Mesenchymal stem cell (in vitro differentiated cells and primary cell): ENCODE results near the gene KLRC4.
"Not testable (repeated sequence)": the region's sequence is repeated elsewhere in the genome, so short reads cannot be mapped to it uniquely, and the experiment has no call there.

Source experiments
- DNase-seq: peaks from one replicate; pipeline ENCODE4 v3.0.0-alpha.2; 2013
- H2AFZ ChIP-seq: one replicate; pipeline ENCODE4 v1.6.1; 2013; ENCODE audit warnings: low read depth, mild to moderate bottlenecking, control low read depth, inconsistent platforms, low read length, moderate library complexity
- H2AK5ac ChIP-seq: 2 replicates; pipeline ENCODE4 v1.6.1; 2013; ENCODE audit warnings: low read length, moderate library complexity, mild to moderate bottlenecking, inconsistent platforms; ENCODE audit not compliant: severe bottlenecking
- H2BK120ac ChIP-seq: one replicate; pipeline ENCODE4 v1.6.1; 2013; ENCODE audit warnings: low read depth, mild to moderate bottlenecking, inconsistent platforms, low read length, moderate library complexity
- H2BK12ac ChIP-seq, 2 experiments: one replicate each; pipeline ENCODE4 v1.6.1; 2013; ENCODE audit warnings: inconsistent platforms in 2 of 2, low read length in 2 of 2, mild to moderate bottlenecking in 2 of 2, moderate library complexity in 2 of 2, control low read depth in 1 of 2
- H2BK15ac ChIP-seq: one replicate; pipeline ENCODE4 v1.6.1; 2013; ENCODE audit warnings: mild to moderate bottlenecking, low read depth, inconsistent platforms; ENCODE audit not compliant: poor library complexity, severe bottlenecking
- H2BK5ac ChIP-seq: 2 replicates; pipeline ENCODE4 v1.6.1; 2013; ENCODE audit warnings: low read depth, mild to moderate bottlenecking, low read length, control low read depth, inconsistent platforms; ENCODE audit not compliant: poor library complexity, severe bottlenecking
- H3K14ac ChIP-seq, 2 experiments: one replicate each; pipeline ENCODE4 v1.6.1; 2013; ENCODE audit warnings: inconsistent platforms in 2 of 2, low read length in 2 of 2, control low read depth in 1 of 2, mild to moderate bottlenecking in 1 of 2, moderate library complexity in 1 of 2
- H3K18ac ChIP-seq, 2 experiments: one replicate each; pipeline ENCODE4 v1.6.1; 2013; ENCODE audit warnings: inconsistent platforms in 2 of 2, low read length in 2 of 2, control low read depth in 1 of 2, low read depth in 1 of 2, mild to moderate bottlenecking in 1 of 2
- H3K23ac ChIP-seq, 2 experiments: one replicate each; pipeline ENCODE4 v1.6.1; 2013; ENCODE audit warnings: inconsistent platforms in 2 of 2, low read length in 2 of 2, mild to moderate bottlenecking in 2 of 2, moderate library complexity in 2 of 2, control low read depth in 1 of 2
- H3K27ac ChIP-seq: 2 replicates; pipeline ENCODE4 v1.5.1; 2013; ENCODE audit warnings: mild to moderate bottlenecking, moderate library complexity, low read length, control low read depth, inconsistent platforms; ENCODE audit not compliant: poor library complexity, severe bottlenecking
- H3K27me3 ChIP-seq, 2 experiments: 2 replicates each; pipeline versions ENCODE4 v1.6.1 to v1.7.0; 2013; ENCODE audit warnings: low read length in 2 of 2, mild to moderate bottlenecking in 2 of 2, moderate library complexity in 2 of 2, control low read depth in 1 of 2, inconsistent platforms in 1 of 2; ENCODE audit not compliant: control insufficient read depth in 1 of 2, insufficient read depth in 1 of 2
- H3K36me3 ChIP-seq, 2 experiments: 2 replicates each; pipeline versions ENCODE4 v1.6.1 to v1.7.0; 2013; ENCODE audit warnings: low read length in 2 of 2, control low read depth in 1 of 2, inconsistent platforms in 1 of 2, low read depth in 1 of 2, mild to moderate bottlenecking in 1 of 2; ENCODE audit not compliant: insufficient read depth in 2 of 2, control insufficient read depth in 1 of 2
- H3K4ac ChIP-seq, 2 experiments: one replicate each; pipeline ENCODE4 v1.6.1; 2013; ENCODE audit warnings: inconsistent platforms in 2 of 2, low read length in 2 of 2, mild to moderate bottlenecking in 2 of 2, moderate library complexity in 2 of 2, control low read depth in 1 of 2, low read depth in 1 of 2
- H3K4me1 ChIP-seq: 2 replicates; pipeline ENCODE4 v1.6.1; 2013; ENCODE audit warnings: low read depth, low read length, control low read depth; ENCODE audit not compliant: control insufficient read depth, insufficient read depth
- H3K4me2 ChIP-seq: 2 replicates; pipeline ENCODE4 v1.6.1; 2013; ENCODE audit warnings: low read length, mild to moderate bottlenecking, inconsistent platforms; ENCODE audit not compliant: poor library complexity, severe bottlenecking
- H3K4me3 ChIP-seq, 2 experiments: 2 replicates each; pipeline versions ENCODE4 v1.5.1 to v1.7.0; 2013; ENCODE audit warnings: low read length in 2 of 2, mild to moderate bottlenecking in 2 of 2, control low read depth in 1 of 2, low read depth in 1 of 2; ENCODE audit not compliant: insufficient read depth in 1 of 2
- H3K79me1 ChIP-seq: replicated peaks from 2 replicates; pipeline ENCODE4 v1.6.1; 2013; ENCODE audit warnings: mild to moderate bottlenecking, control low read depth, low read length, inconsistent platforms; ENCODE audit not compliant: poor library complexity, severe bottlenecking
- H3K9ac ChIP-seq: 2 replicates; pipeline ENCODE4 v1.7.0; 2013; ENCODE audit warnings: mild to moderate bottlenecking, low read length, moderate library complexity
- H3K9me3 ChIP-seq: 2 replicates; pipeline ENCODE4 v1.7.0; 2013; ENCODE audit warnings: mild to moderate bottlenecking, low read length; ENCODE audit not compliant: control insufficient read depth
- H4K8ac ChIP-seq: one replicate; pipeline ENCODE4 v1.6.1; 2013; ENCODE audit warnings: inconsistent platforms, mild to moderate bottlenecking, low read length, moderate library complexity
- H4K91ac ChIP-seq: one replicate; pipeline ENCODE4 v1.6.1; 2013; ENCODE audit warnings: mild to moderate bottlenecking, low read length, inconsistent platforms
- WGBS: methylation state at CpG from one replicate; pipeline ENCODE4 v1.1.7; 2013; ENCODE audit warnings: mixed read lengths; 5-methylcytosine and 5-hydroxymethylcytosine counted together

KLRC4 gene

GRCh38 chr12:10371893-10372535 lies 37.5 kb downstream of the KLRC4 start:
- DNase-seq, H3K18ac ChIP-seq, H3K9me3 ChIP-seq, H3K27ac ChIP-seq, H3K23ac ChIP-seq, H3K4me1 ChIP-seq, H4K8ac ChIP-seq, H3K4me2 ChIP-seq, H4K91ac ChIP-seq, H2BK120ac ChIP-seq, H2AFZ ChIP-seq, H3K4me3 ChIP-seq, H3K9ac ChIP-seq, H2AK5ac ChIP-seq, H2BK5ac ChIP-seq, H3K4ac ChIP-seq, H2BK15ac ChIP-seq, H3K27me3 ChIP-seq, H3K14ac ChIP-seq, H2BK12ac ChIP-seq: not testable (repeated sequence)
- 98% methylated on average over 5 of the region's 6 CpGs for WGBS
- peaks cover 0 to 13% of the 10 kb centered on the region in 2 experiments for H3K36me3 ChIP-seq
- H3K79me1 ChIP-seq = peaks cover 20% of the 10 kb centered on the region

- H3K79me1 ChIP-seq = peaks cover 20% of the 10 kb centered on the region
- H3K18ac ChIP-seq = no peak overlapping the region
- no peak overlapping the region for H3K14ac ChIP-seq
- no peaks in the 10 kb centered on the region for H3K27me3 ChIP-seq
- no peak overlapping the region for H4K8ac ChIP-seq
- H3K23ac ChIP-seq = peak overlapping the region in 1 of 2 experiments; percentile 86
- no peak overlapping the region for H2AFZ ChIP-seq
- H3K9ac ChIP-seq = peak overlapping the region; percentile 74
- H3K36me3 ChIP-seq = peaks cover 0 to 13% of the 10 kb centered on the region in 2 experiments
- no peak overlapping the region for H2BK5ac ChIP-seq
- peaks cover 8% of the 10 kb centered on the region for H3K9me3 ChIP-seq
- H2BK120ac ChIP-seq = no peak overlapping the region
- H2BK15ac ChIP-seq = no peak overlapping the region
- H3K4me3 ChIP-seq = no peak overlapping the region
- no peak overlapping the region for H3K4ac ChIP-seq
- H3K27ac ChIP-seq = no peak overlapping the region
- H3K4me2 ChIP-seq = no peak overlapping the region
- H2BK12ac ChIP-seq = no peak overlapping the region
- no peak overlapping the region for H4K91ac ChIP-seq
- 96% methylated on average over 8 of the region's 8 CpGs for WGBS
- DNase-seq = no peak
- H3K4me1 ChIP-seq = peaks cover 4% of the 10 kb centered on the region
- no peak overlapping the region for H2AK5ac ChIP-seq
Measured at GRCh38 chr12:10369557-10370415, 39.8 kb downstream of the KLRC4 start.

DNA sequence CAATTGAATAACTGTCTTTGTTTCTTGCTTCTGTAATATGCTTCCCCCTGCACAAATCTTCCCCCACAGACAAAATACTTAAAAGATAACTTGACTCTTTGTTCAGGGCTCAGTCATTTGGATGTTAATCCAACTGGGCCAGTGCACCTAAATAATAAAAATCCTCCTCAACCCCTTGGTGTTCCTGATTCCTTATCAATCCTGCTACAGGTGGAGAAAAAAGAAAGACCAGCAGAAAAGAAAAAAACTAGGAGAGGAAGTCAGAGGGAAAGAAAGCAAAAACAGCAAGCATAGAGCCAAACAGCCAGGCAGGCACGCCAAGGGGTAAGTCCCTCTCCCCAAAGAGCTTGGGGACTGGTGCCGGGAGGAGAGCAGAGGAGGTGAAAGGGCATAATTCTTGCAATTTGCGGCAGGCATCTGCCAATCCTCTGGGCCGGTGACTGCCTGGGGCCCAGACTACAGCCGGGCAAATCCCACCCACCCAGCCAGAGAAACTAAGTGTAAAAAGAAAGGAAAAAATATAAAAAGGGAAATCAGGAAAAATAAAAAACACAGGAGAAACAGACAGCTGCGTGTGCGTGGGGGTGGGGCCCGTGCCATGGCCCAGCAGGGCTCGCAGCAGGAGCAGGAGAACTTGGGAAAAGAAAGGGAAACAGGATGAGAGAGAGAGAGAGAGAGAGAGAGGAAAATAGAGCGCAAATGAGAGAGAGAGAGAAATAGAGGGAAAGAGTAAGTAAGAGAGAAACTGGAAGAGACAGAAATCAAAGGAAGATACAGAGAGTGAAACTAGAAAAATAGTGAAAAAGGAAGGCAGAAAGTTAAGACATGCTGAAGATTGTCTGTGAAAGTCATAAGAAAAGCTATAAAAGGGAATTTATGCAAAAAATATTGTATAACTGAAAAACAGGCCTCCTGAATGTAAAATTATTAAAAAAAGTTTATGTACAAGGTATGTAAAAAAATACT lies 41.1 kb downstream of the KLRC4 start:
- peaks cover 8% of the 10 kb centered on the region for H3K9me3 ChIP-seq

More for the DNA sequence above, 41.1 kb downstream of the KLRC4 start:
- H3K36me3 ChIP-seq = peaks cover 0 to 8% of the 10 kb centered on the region in 2 experiments
- H2AK5ac ChIP-seq = no peak overlapping the region
- H2BK15ac ChIP-seq = no peak overlapping the region
- no peak overlapping the region for H2BK12ac ChIP-seq
- peak overlapping the region; percentile 74 for H3K9ac ChIP-seq
- no peak overlapping the region for H3K4me3 ChIP-seq
- no peak overlapping the region for H2BK5ac ChIP-seq
- no peaks in the 10 kb centered on the region for H3K27me3 ChIP-seq
- no peak overlapping the region for H3K23ac ChIP-seq
- 98% methylated on average over 9 of the region's 10 CpGs for WGBS
- no peak overlapping the region for H3K4ac ChIP-seq
- no peak overlapping the region for H3K18ac ChIP-seq
- no peak overlapping the region for H4K8ac ChIP-seq
- no peak overlapping the region for H3K4me2 ChIP-seq
- no peak for DNase-seq
- no peak overlapping the region for H2BK120ac ChIP-seq
- peaks cover 7% of the 10 kb centered on the region for H3K4me1 ChIP-seq
- no peak overlapping the region for H4K91ac ChIP-seq
- H3K14ac ChIP-seq = no peak overlapping the region
- H3K79me1 ChIP-seq = peaks cover 20% of the 10 kb centered on the region
- H3K27ac ChIP-seq = no peak overlapping the region
- no peak overlapping the region for H2AFZ ChIP-seq
